ENCODE results near the gene HTT. TPM values are rescaled to one million over a fixed set of nuclear protein-coding genes. Genes with fewer than 3 reads are reported as not detected.

HTT gene
- total RNA-seq, 6 experiments from 2014 or later: 38.1 to 52.0 (median 47.8) TPM

DNA sequence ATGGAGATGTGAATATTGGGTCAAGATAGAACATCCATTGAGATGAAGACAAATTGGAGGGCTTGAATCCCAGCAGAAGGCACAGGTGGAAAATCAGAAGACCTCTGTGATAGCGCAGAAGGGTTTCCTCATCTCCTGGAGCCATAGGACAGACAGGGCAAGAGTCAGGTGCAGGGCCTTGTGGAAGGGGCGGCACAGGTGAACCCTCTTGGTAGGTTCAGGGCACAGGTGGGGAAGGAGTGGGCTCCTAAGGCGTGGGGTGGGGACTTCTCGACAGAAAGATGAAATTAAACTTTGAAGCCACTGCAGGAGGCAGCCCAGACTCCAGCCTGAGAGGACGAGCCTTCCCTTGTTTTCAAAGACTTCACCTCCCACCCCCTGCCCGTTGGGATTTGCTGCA is 209.0 kb downstream of the HTT start:
- H3K27me3 Mint-ChIP-seq (ENCODE audit: insufficient read depth): peaks cover 27% of the 10 kb centered on the region
- H3K36me3 Mint-ChIP-seq (ENCODE audit: low read depth): 0 out of 2 replicates have a peak, but pooled peaks cover 5% of the 10 kb centered on the region
- DNase-seq: no peak
- TF ChIP-seq, protein P1, sequence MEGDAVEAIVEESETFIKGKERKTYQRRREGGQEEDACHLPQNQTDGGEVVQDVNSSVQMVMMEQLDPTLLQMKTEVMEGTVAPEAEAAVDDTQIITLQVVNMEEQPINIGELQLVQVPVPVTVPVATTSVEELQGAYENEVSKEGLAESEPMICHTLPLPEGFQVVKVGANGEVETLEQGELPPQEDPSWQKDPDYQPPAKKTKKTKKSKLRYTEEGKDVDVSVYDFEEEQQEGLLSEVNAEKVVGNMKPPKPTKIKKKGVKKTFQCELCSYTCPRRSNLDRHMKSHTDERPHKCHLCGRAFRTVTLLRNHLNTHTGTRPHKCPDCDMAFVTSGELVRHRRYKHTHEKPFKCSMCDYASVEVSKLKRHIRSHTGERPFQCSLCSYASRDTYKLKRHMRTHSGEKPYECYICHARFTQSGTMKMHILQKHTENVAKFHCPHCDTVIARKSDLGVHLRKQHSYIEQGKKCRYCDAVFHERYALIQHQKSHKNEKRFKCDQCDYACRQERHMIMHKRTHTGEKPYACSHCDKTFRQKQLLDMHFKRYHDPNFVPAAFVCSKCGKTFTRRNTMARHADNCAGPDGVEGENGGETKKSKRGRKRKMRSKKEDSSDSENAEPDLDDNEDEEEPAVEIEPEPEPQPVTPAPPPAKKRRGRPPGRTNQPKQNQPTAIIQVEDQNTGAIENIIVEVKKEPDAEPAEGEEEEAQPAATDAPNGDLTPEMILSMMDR (IDR thresholded peaks at IDR 0.05): no peak
- H3K4me3 Mint-ChIP-seq: no peak overlapping the region
- peaks cover 5% of the 10 kb centered on the region; the same call in 1 of the 2 replicates for H3K9me3 Mint-ChIP-seq
- peaks cover 13% of the 10 kb centered on the region for H3K4me1 Mint-ChIP-seq (ENCODE audit: low read depth)
- H3K27ac Mint-ChIP-seq: no peak overlapping the region

GRCh38 chr4:3283916-3284315 is 209.4 kb downstream of the HTT start:
- H3K9me3 Mint-ChIP-seq: peaks cover 5% of the 10 kb centered on the region; the same call in 1 of the 2 replicates
- H3K27me3 Mint-ChIP-seq (ENCODE audit: insufficient read depth): peaks cover 24% of the 10 kb centered on the region
- no peak overlapping the region for H3K27ac Mint-ChIP-seq
- TF ChIP-seq, protein P1 (IDR thresholded peaks at IDR 0.05): no peak
- H3K4me1 Mint-ChIP-seq (ENCODE audit: low read depth): peaks cover 13% of the 10 kb centered on the region
- H3K4me3 Mint-ChIP-seq: no peak overlapping the region
- DNase-seq: no peak
- H3K36me3 Mint-ChIP-seq (ENCODE audit: low read depth): 0 out of 2 replicates have a peak, but pooled peaks cover 2% of the 10 kb centered on the region

- Mint-ChIP-seq H3K9me3 (peaks cover 5% of the 10 kb centered on the region; the same call in 1 of the 2 replicates), H3K4me1 (ENCODE audit: low read depth) (peaks cover 13% of the 10 kb centered on the region), H3K27ac (no peak overlapping the region), H3K4me3 (no peak overlapping the region), H3K36me3 (ENCODE audit: low read depth) (no peaks in the 10 kb centered on the region), H3K27me3 (ENCODE audit: insufficient read depth) (peaks cover 20% of the 10 kb centered on the region)
- TF ChIP-seq, protein P1 (IDR thresholded peaks at IDR 0.05): no peak
- no peak for DNase-seq
Observed at GRCh38 chr4:3284734-3285557, 210.5 kb downstream of the HTT start.

- Mint-ChIP-seq H3K4me1 (ENCODE audit: low read depth) (peaks cover 13% of the 10 kb centered on the region), H3K36me3 (ENCODE audit: low read depth) (no peaks in the 10 kb centered on the region), H3K4me3 (peak overlapping the region; percentile 55; the same call in 1 of the 2 replicates), H3K9me3 (peaks cover 5% of the 10 kb centered on the region; the same call in 1 of the 2 replicates), H3K27ac (peak overlapping the region; percentile 49; the same call in 1 of the 2 replicates), H3K27me3 (ENCODE audit: insufficient read depth) (peaks cover 15% of the 10 kb centered on the region)
- DNase-seq: no peak
- TF ChIP-seq, protein P1 (IDR thresholded peaks at IDR 0.05): no peak
Observed at GRCh38 chr4:3285558-3286334, 211.3 kb downstream of the HTT start.

DNA sequence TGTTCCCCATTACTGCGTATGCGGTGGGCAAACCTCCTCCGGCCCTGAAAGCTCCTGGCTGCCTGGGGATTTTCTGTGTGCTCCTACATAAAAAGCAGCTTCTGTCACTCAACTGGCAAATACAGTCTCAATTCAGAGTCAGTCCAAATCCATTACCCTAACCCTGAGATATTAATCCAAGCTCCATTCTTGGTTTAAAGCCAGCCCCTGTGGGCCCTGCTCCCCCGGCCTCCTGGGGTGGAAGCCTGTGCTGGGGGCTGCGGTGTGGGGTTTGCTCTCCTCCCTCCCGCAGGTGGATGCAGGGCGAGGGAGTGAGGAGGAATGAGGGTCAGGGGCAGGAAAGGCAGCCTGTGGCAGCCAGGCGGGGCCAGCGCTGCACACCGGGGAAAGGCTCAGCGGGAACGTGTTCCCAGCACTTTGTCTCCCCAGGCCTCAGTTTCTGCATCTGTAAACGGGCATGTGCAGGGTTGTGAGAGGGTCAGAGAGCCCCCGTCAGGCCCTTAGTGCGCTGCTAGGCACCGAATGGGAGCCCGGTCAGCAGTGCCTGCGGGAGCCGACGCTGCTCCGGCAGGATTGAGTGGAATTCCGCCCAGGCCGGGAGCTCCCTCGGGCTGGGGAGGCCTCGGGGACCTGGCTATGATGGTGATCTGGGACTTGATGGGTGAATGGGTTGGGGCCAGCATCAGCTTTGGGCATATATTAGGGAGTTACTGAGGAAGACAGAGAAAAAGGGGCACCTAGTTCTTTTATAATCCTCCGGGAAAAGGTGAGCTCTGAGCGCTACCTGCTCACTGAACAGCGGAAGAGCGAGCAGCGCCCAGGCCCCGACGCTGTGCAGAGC is 212.1 kb downstream of the HTT start:
- Mint-ChIP-seq H3K27ac (peak overlapping the region; percentile 49; the same call in 1 of the 2 replicates), H3K27me3 (ENCODE audit: insufficient read depth) (peaks cover 13% of the 10 kb centered on the region), H3K4me1 (ENCODE audit: low read depth) (peaks cover 17% of the 10 kb centered on the region), H3K4me3 (peak overlapping the region; percentile 55; the same call in 1 of the 2 replicates), H3K9me3 (peaks cover 4% of the 10 kb centered on the region; the same call in 1 of the 2 replicates), H3K36me3 (ENCODE audit: low read depth) (no peaks in the 10 kb centered on the region)
- TF ChIP-seq, protein P1 (IDR thresholded peaks at IDR 0.05): no peak
- DNase-seq: no peak
